ENCODE measurements around the gene LPAR3.
"Not testable (repeated sequence)": the region's sequence is repeated elsewhere in the genome, so short reads cannot be mapped to it uniquely, and the experiment has no call there.

- TF ChIP-seq CTCF (conservative IDR thresholded peaks at IDR 0.05; ENCODE audit: low read depth, low read length); EZH2 (IDR thresholded peaks at IDR 0.05; ENCODE audit: borderline replicate concordance, low read depth, low read length, poor library complexity, severe bottlenecking): not testable (repeated sequence)
Measured at GRCh38 chr1:84902727-84903126, 9.7 kb upstream of the LPAR3 start.

Data from A673 (cell line).